ENCODE data around the gene RNF213.

GRCh38 chr17:80347536-80347935 is 86.9 kb downstream of the RNF213 start:
- TF ChIP-seq CTCF (IDR thresholded peaks at IDR 0.05) (no peak), POLR2A (IDR thresholded peaks at IDR 0.05) (no peak)
